Liver (tissue), 9 donors: ENCODE results near the gene DCHS2. TPM values are rescaled to one million over a fixed set of nuclear protein-coding genes. Genes with fewer than 3 reads are reported as not detected.

ENCODE experiments used
- DNase-seq: peaks from one replicate; pipeline ENCODE4 v3.0.0-alpha.2; 2017; ENCODE audit warnings: low spot score
- H3K27ac ChIP-seq, 2 donors: one replicate each; pipeline ENCODE4 v1.7.0; 2013; ENCODE audit warnings: inconsistent platforms in 2 of 2, low read length in 2 of 2, control low read depth in 1 of 2, low read depth in 1 of 2, mild to moderate bottlenecking in 1 of 2
- H3K27me3 ChIP-seq, 4 donors: one replicate each; pipeline versions ENCODE4 v1.6.1 to v1.7.0; 2013; ENCODE audit warnings: low read length in 3 of 4, inconsistent platforms in 1 of 4, mild to moderate bottlenecking in 1 of 4, moderate library complexity in 1 of 4; ENCODE audit not compliant: control insufficient read depth in 4 of 4, insufficient read depth in 4 of 4
- H3K36me3 ChIP-seq, 4 donors: one replicate each; pipeline versions ENCODE4 v1.6.1 to v1.7.0; 2013; ENCODE audit warnings: low read length in 3 of 4, mild to moderate bottlenecking in 3 of 4, low read depth in 1 of 4, moderate library complexity in 1 of 4; ENCODE audit not compliant: control insufficient read depth in 4 of 4, insufficient read depth in 3 of 4
- H3K4me1 ChIP-seq, 4 donors: one replicate each; pipeline versions ENCODE4 v1.6.1 to v1.7.0; 2013; ENCODE audit warnings: low read length in 3 of 4, mild to moderate bottlenecking in 3 of 4, moderate library complexity in 1 of 4; ENCODE audit not compliant: control insufficient read depth in 4 of 4, insufficient read depth in 4 of 4
- H3K4me3 ChIP-seq, 3 donors: one replicate each; pipeline versions ENCODE4 v1.6.1 to v1.7.0; 2013; ENCODE audit warnings: low read length in 3 of 3, control low read depth in 1 of 3, low read depth in 1 of 3, mild to moderate bottlenecking in 1 of 3
- H3K9ac ChIP-seq, 2 donors: one replicate each; pipeline ENCODE4 v1.7.0; 2013; ENCODE audit warnings: low read length in 2 of 2, mild to moderate bottlenecking in 2 of 2, moderate library complexity in 2 of 2, control low read depth in 1 of 2, low read depth in 1 of 2
- H3K9me3 ChIP-seq, 4 donors: one replicate each; pipeline versions ENCODE4 v1.6.1 to v1.7.0; 2013; ENCODE audit warnings: low read length in 3 of 4; ENCODE audit not compliant: control insufficient read depth in 4 of 4
- ATF3 ChIP-seq: IDR thresholded peaks from 2 replicates; pipeline ENCODE4 v1.6.1; 2016; ENCODE audit warnings: antibody characterized with exemption
- CTCF ChIP-seq: fragments of 150-350 bp; IDR thresholded peaks from 2 replicates; pipeline ENCODE4 v1.5.1; 2017; ENCODE audit warnings: improper control_type of control experiment, low read depth, low read length; ENCODE audit not compliant: missing input control
- EGR1 ChIP-seq, 2 donors: IDR thresholded peaks; 2 replicates each; pipeline ENCODE4 v1.6.1; 2016 to 2018; ENCODE audit warnings: antibody characterized with exemption in 2 of 2, low read depth in 2 of 2
- FOXA1 ChIP-seq: IDR thresholded peaks from 2 replicates; pipeline ENCODE4 v1.6.1; 2016; ENCODE audit warnings: antibody characterized with exemption
- FOXA2 ChIP-seq: IDR thresholded peaks from 2 replicates; pipeline ENCODE4 v1.6.1; 2016; ENCODE audit warnings: antibody characterized with exemption
- GABPA ChIP-seq, 2 donors: IDR thresholded peaks in 1 of 2; conservative IDR thresholded peaks in 1 of 2; 2 replicates each; pipeline ENCODE4 v1.6.1; 2016; ENCODE audit warnings: antibody characterized with exemption in 2 of 2, mild to moderate bottlenecking in 1 of 2, moderate library complexity in 1 of 2
- HNF4A ChIP-seq, 2 donors: conservative IDR thresholded peaks; 2 replicates each; pipeline ENCODE4 v1.6.1; 2016; ENCODE audit warnings: antibody characterized with exemption in 2 of 2, mild to moderate bottlenecking in 2 of 2
- HNF4G ChIP-seq: IDR thresholded peaks from 2 replicates; pipeline ENCODE4 v1.6.1; 2016; ENCODE audit warnings: antibody characterized with exemption
- JUND ChIP-seq, 2 donors: IDR thresholded peaks; 2 replicates each; pipeline ENCODE4 v1.6.1; 2016; ENCODE audit warnings: antibody characterized with exemption in 2 of 2
- NR2F2 ChIP-seq: IDR thresholded peaks from 2 replicates; pipeline ENCODE4 v1.6.1; 2016; ENCODE audit warnings: antibody characterized with exemption
- RAD21 ChIP-seq, 2 donors: IDR thresholded peaks; 2 replicates each; pipeline ENCODE4 v1.6.1; 2016; ENCODE audit warnings: antibody characterized with exemption in 2 of 2, mild to moderate bottlenecking in 2 of 2
- REST ChIP-seq: IDR thresholded peaks from 2 replicates; pipeline ENCODE4 v1.6.1; 2016; ENCODE audit warnings: antibody characterized with exemption, mild to moderate bottlenecking
- RXRA ChIP-seq, 2 donors: IDR thresholded peaks; 2 replicates each; pipeline ENCODE4 v1.6.1; 2017 to 2018; ENCODE audit warnings: antibody characterized with exemption in 2 of 2, mild to moderate bottlenecking in 1 of 2
- SP1 ChIP-seq: IDR thresholded peaks from 2 replicates; pipeline ENCODE4 v1.6.1; 2018; ENCODE audit warnings: antibody characterized with exemption, mild to moderate bottlenecking
- TAF1 ChIP-seq: conservative IDR thresholded peaks from 2 replicates; pipeline ENCODE4 v1.6.1; 2016; ENCODE audit warnings: antibody characterized with exemption, mild to moderate bottlenecking
- YY1 ChIP-seq: IDR thresholded peaks from 2 replicates; pipeline ENCODE4 v1.6.1; 2016; ENCODE audit warnings: antibody characterized with exemption, mild to moderate bottlenecking
- ZBTB33 ChIP-seq: IDR thresholded peaks from 2 replicates; pipeline ENCODE4 v1.6.1; 2016; ENCODE audit warnings: antibody characterized with exemption
- polyA plus RNA-seq, 2 donors: library from polyadenylated mRNA; stranded (reverse) in 1 of 2; unstranded in 1 of 2; fragments of 200-250 nt in 1 of 2; fragments of >200 nt in 1 of 2; fragmentation: Nextera tagmentation in 1 of 2; extraction: Ambion mirVana in 1 of 2; gene quantifications; one replicate each; pipeline versions ENCODE4 v1.2.1 to v1.2.3, GENCODE V29; 2013 to 2015
- total RNA-seq, 2 donors: library from RNA; depleted of rRNA; stranded (reverse); fragments of >200 nt; gene quantifications; one replicate each; pipeline ENCODE4 v1.2.3, GENCODE V29; 2014
- TF ChIP-seq, protein P1 (sequence below): IDR thresholded peaks from 2 replicates; pipeline ENCODE4 v1.6.1; 2016; ENCODE audit warnings: antibody characterized with exemption
- donor health status: healthy.
- donor health status: healthy.
- donor health status: healthy.
- donor health status: healthy.
- donor health status: healthy.

Gene DCHS2
- total and polyA plus RNA-seq, 4 donors: 0.07 to 0.50 (median 0.09) TPM; not detected in 1

DNA sequence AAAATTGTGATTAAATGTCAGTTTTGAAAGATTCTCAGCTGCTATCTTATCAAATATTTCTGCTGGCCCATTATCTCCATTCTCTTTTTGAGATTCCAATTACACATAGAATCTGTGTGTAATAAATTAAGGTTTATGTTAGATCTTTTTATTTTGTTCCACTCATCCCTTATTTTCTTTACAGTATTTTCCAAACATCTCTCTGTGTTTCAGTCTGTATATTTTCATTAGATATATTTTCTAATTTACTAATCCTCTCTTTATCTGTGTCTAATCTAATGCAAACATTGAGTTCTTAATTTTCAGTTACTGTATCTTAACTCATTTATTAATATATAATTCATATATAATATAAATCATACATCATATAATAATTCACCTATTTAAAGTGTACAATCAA lies 268.7 kb downstream of the DCHS2 start:
- Histone ChIP-seq H3K4me3 (no peak overlapping the region), H3K9ac (no peak overlapping the region), H3K9me3 (peaks cover 0 to 4% (median 2%) of the 10 kb centered on the region in 4 donors), H3K27ac (no peak overlapping the region), H3K4me1 (no peaks in the 10 kb centered on the region), H3K36me3 (no peaks in the 10 kb centered on the region), H3K27me3 (peaks cover 0 to 3% (median 0%) of the 10 kb centered on the region in 4 donors)
- DNase-seq: no peak
- TF ChIP-seq GABPA (IDR thresholded peaks at IDR 0.05 in 1 of 2, conservative IDR thresholded peaks at IDR 0.05 in 1 of 2) (no peak), FOXA1 (no peak), EGR1 (IDR thresholded peaks at IDR 0.05; ENCODE audit: low read depth in 2 of 2) (no peak), NR2F2 (no peak), RXRA (IDR thresholded peaks at IDR 0.05) (no peak), SP1 (no peak), TAF1 (no peak), CTCF (no peak), FOXA2 (no peak), RAD21 (IDR thresholded peaks at IDR 0.05) (no peak), HNF4A (conservative IDR thresholded peaks at IDR 0.05) (no peak), HNF4G (no peak), YY1 (no peak), ATF3 (no peak), REST (no peak), JUND (IDR thresholded peaks at IDR 0.05) (no peak), ZBTB33 (no peak)
- TF ChIP-seq, protein P1, sequence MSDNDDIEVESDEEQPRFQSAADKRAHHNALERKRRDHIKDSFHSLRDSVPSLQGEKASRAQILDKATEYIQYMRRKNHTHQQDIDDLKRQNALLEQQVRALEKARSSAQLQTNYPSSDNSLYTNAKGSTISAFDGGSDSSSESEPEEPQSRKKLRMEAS: no peak
